SH-SY5Y (cell line): ENCODE results near the gene MCF2.

ENCODE experiments used
- GATA2 ChIP-seq: IDR thresholded peaks from 2 replicates; pipeline ENCODE4 v1.6.1; 2011; ENCODE audit warnings: mild to moderate bottlenecking, low read depth, low read length
- GATA3 ChIP-seq: IDR thresholded peaks from 2 replicates; pipeline ENCODE4 v1.6.1; 2011; ENCODE audit warnings: low read depth, mild to moderate bottlenecking, low read length, moderate library complexity

GRCh38 chrX:139542652-139543051, 165.3 kb downstream of the MCF2 start:
- TF ChIP-seq GATA2: no peak
- TF ChIP-seq GATA3: no peak
